LNCaP clone FGC (cell line): ENCODE measurements around the gene ADARB1.

Experiments
- DNase-seq: peaks from one replicate; pipeline ENCODE4 v3.0.0-alpha.2; 2011; ENCODE audit warnings: low read depth
- H3K4me3 ChIP-seq: 2 replicates; pipeline ENCODE4 v1.5.1; 2011; ENCODE audit warnings: mild to moderate bottlenecking, low read depth, low read length, control low read depth
- TF ChIP-seq, protein P1 (sequence below): IDR thresholded peaks from 2 replicates; pipeline ENCODE4 v1.5.1; 2012; ENCODE audit warnings: mild to moderate bottlenecking; ENCODE audit not compliant: control insufficient read depth, insufficient read depth; ENCODE audit errors: extremely low read depth

The ADARB1 gene

DNA sequence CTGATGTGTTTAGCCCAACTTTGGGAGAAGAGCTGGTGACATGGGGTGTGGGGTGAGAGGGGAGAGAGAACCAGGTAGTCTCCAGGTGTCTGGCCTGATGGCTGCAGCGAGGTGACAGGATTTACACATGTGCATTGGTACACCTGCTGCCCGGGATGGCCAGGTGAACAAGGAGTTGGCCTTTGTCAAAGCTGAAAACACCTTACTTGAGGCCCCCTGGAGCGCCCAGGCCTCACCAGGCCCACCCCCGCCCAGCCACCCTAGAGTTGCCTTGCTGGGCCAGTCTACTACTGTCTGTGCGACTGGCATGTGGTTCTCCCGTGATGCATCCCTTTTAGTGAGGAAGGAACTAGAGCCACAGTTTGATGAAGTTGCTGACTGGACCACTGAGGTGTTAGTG is 90.5 kb downstream of the ADARB1 start:
- DNase-seq, result no peak
- TF ChIP-seq, protein P1, sequence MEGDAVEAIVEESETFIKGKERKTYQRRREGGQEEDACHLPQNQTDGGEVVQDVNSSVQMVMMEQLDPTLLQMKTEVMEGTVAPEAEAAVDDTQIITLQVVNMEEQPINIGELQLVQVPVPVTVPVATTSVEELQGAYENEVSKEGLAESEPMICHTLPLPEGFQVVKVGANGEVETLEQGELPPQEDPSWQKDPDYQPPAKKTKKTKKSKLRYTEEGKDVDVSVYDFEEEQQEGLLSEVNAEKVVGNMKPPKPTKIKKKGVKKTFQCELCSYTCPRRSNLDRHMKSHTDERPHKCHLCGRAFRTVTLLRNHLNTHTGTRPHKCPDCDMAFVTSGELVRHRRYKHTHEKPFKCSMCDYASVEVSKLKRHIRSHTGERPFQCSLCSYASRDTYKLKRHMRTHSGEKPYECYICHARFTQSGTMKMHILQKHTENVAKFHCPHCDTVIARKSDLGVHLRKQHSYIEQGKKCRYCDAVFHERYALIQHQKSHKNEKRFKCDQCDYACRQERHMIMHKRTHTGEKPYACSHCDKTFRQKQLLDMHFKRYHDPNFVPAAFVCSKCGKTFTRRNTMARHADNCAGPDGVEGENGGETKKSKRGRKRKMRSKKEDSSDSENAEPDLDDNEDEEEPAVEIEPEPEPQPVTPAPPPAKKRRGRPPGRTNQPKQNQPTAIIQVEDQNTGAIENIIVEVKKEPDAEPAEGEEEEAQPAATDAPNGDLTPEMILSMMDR, result no peak
- H3K4me3 ChIP-seq, result no peak overlapping the region

- TF ChIP-seq, protein P1, result no peak
- no peak overlapping the region for H3K4me3 ChIP-seq
- no peak for DNase-seq
Observed at GRCh38 chr21:45166931-45167330, 92.6 kb downstream of the ADARB1 start.

GRCh38 chr21:45167796-45168222 is 93.4 kb downstream of the ADARB1 start:
- TF ChIP-seq, protein P1, result no peak
- H3K4me3 ChIP-seq, result no peak overlapping the region

GRCh38 chr21:45168522-45168921 is 94.1 kb downstream of the ADARB1 start:
- H3K4me3 ChIP-seq, result no peak overlapping the region
- TF ChIP-seq, protein P1, result no peak
- no peak for DNase-seq

More at GRCh38 chr21:45167796-45168222, 93.4 kb downstream of the ADARB1 start:
- DNase-seq, result no peak

DNA sequence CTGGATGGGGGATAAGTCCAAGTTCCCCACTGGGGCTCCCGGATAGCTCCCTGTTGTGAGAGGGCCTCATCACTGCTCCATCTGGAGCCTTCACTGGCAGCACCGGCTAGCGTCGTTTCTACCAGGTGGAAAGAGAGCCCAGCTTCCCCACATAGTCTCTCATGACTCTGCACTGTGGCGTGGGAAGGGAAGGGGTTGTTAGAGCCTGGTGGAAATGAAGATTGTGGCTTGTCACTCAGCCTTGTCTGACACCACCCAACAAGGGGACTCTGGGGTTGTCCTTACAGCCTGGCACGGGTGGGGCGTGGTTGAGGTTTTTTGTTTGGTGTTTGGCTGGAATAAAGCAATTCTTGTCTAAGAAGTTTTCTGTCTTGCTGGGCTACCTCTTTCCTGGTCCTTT is 94.6 kb downstream of the ADARB1 start:
- TF ChIP-seq, protein P1, result no peak
- DNase-seq, result no peak

DNA sequence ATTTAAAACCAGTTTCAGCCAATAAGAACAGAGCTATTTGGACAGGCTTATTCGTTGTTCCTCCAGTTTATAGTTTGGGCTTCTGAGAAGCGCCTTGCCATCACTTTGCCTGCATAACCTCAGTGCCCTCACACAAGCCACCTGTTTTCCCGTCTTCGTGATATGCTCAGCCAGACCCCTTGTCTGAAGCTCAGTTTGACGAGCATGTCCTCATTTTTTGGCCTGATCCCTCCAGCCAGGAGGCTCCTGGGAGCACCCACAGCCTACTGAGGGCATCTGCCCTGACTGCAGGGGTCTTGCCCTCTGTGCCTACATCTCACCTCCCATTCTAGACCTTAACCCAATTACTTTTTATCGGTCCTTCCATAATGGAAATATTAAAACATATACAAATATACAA is 95.3 kb downstream of the ADARB1 start:
- DNase-seq, result no peak
- no peak overlapping the region for H3K4me3 ChIP-seq
- TF ChIP-seq, protein P1, result no peak

More for the DNA sequence above, 94.6 kb downstream of the ADARB1 start:
- no peak overlapping the region for H3K4me3 ChIP-seq

DNA sequence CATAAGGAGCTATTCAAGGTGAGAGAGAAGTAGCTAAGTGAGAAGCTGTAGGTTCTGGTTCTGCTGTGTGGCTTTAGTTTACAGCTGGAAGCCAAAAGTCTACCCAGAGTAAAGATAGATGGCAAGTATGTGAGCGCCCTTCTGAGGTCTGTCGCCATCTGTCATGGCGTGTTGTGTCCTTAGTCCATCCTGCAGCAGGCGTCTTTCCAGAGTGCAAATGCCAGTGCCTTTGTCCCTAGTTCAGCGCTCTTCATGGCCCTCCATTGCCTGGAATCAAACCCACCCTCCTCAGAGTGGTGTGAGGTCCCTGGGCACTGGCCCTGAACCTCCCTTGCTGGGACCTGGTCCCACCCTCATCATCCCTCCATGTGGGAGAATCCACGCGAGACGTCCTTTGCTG is 96.6 kb downstream of the ADARB1 start:
- TF ChIP-seq, protein P1, result no peak
- no peak for DNase-seq
- no peak overlapping the region for H3K4me3 ChIP-seq
